HG03558 (cell line): ENCODE data around the gene CASKIN1.

Source experiments
- ATAC-seq: cut with Tn5 transposase; IDR thresholded peaks from one replicate; pipeline ENCODE4 v1.9.1; 2021; ENCODE audit warnings: moderate number of reproducible peaks; ENCODE audit not compliant: unreplicated experiment; ENCODE audit errors: extremely low read depth

CASKIN1 gene

GRCh38 chr16:2178321-2179106 is 17.9 kb downstream of the CASKIN1 start:
- ATAC-seq, result no peak

DNA sequence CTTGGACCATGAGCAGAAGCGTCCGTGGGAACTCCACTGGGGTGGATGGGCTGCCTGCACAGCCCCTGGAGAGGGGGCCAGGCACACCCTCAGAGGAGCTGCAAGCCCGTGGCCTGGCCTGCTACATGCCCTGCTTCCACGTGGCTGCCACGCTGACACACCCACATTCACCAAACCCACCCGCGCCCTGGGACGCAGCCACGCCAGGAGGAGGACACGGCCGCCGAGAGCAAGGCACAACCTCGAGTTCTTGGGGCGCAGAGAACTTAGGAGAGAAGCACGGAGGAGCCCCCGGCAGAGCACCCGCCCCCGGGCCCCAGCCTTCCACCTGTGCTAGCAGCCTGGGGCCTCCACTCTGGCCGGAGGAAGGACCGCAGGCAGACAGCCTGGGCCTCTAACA is 18.8 kb downstream of the CASKIN1 start:
- no peak for ATAC-seq

- no peak for ATAC-seq
These were observed 19.3 kb downstream of the CASKIN1 start for GRCh38 chr16:2177101-2177500.

- ATAC-seq, result no peak
These were observed 20.4 kb downstream of the CASKIN1 start for GRCh38 chr16:2176047-2176446.

- ATAC-seq, result no peak
These were observed 21.0 kb downstream of the CASKIN1 start for GRCh38 chr16:2175454-2175853.

DNA sequence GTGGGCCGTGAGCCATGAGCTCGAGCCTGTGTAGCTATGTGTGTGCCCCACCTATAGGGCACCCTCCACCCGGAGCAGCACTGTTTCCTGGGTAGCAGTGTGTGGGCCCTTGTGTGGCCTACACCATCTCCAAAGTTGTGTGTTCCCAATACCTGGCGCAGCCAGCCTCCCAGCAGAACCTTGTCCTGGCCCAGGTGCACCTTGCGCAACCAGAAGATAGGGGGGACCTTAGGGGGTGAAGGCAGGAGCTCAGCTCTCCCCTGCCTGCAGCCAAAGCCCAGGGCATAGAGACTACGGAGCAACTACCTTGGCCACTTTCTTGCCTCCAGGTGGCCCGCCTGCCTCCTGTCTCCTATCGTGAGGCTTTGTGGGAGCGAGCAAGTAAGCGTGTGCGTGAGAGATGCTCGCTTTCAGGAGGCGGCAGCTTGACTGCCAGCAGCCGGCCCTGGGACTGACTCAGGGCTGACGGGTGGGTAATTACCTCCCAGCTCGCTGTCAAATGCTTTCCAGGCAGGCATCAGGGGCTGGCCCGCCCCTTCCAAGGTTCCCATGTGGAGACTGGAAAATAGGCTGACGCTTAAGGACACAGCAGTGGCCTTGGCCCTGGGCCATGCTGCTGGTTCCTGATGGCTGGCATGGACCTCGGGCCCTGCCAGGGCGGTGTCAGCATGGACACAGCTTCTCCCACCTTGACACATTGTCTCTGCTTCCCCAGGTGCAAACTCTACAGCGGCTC is 21.8 kb downstream of the CASKIN1 start:
- ATAC-seq, result no peak

GRCh38 chr16:2173916-2174315 is 22.5 kb downstream of the CASKIN1 start:
- ATAC-seq, result no peak

- ATAC-seq, result no peak
These were observed 23.0 kb downstream of the CASKIN1 start for GRCh38 chr16:2173366-2173765.

DNA sequence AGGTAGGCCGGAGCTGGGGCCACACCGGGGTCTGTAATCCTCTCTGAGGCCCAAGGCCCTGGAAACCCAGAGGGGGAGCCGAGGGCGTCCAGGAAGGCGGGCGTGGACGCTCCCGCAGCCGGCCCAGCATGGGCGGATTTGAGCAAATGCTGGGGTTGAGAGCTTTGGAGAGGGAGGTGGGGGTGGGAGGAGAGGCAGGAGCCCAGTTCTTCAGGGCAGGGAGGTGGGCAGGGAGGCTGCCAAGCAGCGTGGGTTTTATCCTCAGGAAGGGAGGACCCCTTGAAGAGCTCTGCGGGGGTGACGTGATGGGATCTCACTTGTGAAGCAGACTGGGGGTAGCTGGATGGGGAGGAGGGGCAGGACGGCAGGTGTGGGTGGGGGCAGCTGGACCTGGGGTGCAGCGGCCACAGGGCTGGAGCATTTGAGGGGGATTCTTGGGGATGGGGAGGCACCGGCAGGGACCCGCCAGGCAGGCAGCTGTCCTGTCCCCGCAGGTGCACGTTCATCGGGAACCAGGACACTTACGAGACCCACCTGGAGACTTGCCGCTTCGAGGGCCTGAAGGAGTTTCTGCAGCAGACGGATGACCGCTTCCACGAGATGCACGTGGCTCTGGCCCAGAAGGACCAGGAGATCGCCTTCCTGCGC is 23.6 kb downstream of the CASKIN1 start:
- no peak for ATAC-seq

- no peak for ATAC-seq
These were observed 24.7 kb downstream of the CASKIN1 start for GRCh38 chr16:2171601-2172178.

DNA sequence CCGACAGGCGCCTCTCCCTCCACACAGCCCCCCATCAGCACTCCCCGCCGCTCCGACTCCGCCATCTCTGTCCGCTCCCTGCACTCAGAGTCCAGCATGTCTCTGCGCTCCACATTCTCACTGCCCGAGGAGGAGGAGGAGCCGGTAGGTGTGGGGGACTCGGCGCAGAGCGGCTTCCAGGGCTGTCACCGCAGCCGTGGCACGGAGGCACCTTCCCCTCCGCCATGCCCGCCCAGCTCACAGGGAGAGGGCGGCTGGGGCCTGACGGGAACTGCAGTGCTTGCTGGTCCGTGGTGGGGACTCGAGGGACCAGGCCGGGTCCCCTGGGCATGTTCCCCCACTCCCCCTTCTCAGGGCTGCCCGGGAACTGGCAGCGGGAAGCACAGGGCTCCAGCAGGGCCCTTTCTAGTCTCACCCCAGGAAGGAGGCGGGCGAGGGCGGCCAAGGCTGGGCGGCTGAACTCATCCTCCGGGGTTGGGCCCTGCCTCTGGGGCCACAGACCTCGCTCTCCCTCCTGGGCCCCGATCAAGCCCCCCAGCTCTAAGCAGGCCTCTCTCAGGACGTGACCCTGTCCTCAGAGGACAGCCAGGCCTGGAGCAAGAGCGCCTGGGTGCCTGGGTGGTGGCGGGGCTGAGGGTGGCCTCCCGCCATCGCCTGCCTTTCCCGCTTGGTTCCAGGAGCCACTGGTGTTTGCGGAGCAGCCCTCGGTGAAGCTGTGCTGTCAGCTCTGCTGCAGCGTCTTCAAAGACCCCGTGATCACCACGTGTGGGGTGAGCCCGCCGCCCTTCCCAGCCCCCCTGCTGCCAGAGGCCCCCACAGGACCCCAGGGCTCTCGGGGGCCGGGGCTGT is 25.6 kb downstream of the CASKIN1 start:
- no peak for ATAC-seq

- ATAC-seq, result no peak
These were observed 26.3 kb downstream of the CASKIN1 start for GRCh38 chr16:2170080-2170479.

DNA sequence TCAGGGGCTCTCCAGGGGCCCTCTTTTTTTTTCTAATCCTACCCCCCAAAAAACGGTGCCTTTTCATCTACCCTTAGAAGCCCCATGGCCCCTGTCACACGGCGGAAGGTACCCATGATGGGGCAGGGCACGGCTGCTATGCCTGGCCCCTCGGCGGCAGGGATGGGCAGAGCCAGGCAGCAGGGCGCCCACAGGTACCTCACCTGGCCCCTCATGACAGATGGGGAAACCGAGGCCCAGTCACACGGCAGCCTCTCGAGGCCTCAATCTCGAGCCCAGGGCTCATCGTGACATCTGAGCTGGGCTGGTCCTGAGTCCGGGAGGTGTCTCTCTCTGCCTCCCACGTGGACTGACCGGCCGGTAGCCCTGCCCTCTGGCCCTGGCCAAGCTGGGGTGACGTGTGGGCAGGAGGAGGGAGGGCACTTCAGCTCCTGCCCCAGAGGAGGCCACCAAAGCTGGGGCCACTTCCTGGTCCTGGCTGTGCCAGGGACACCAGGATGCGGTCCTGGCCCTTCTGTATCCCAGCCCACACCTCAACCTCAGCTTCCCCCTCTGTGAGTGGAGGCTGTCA is 29.3 kb downstream of the CASKIN1 start:
- ATAC-seq, result no peak

GRCh38 chr16:2166263-2167067 is 29.9 kb downstream of the CASKIN1 start:
- no peak for ATAC-seq

GRCh38 chr16:2165861-2166260 is 30.5 kb downstream of the CASKIN1 start:
- ATAC-seq, result no peak

DNA sequence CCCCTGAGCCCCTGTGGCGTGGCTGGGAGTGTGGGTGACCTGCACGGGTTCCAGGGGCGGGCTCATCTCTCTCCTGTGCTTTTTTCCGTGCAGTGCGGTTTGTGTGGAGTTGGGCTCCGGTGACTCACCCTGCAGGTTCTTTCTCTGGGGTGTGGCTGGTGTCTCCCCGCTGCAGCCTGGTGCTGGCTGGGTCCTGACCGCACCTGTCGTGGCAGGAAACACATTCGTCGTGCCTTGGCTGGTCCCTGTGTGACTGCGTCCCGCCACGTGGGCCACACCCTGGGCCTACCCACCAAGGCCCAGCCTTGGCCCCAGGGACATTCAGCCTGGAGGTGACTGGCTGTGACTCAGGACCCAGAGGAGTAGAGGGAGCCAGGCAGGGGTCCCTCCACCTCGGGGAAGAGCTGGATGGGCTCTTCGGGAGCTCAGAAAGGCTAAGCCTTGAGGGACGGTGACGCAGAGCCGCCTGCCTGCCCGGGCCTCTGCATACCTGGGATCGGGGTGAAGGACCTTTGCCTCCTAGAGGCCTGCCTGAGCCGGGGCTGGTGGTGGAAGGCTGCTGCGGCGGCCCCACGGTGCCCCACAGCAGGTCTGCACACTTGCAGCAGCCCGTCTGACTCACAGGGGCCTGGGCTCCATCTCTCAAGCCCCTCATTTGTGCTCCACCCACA is 33.1 kb downstream of the CASKIN1 start:
- ATAC-seq, result no peak

DNA sequence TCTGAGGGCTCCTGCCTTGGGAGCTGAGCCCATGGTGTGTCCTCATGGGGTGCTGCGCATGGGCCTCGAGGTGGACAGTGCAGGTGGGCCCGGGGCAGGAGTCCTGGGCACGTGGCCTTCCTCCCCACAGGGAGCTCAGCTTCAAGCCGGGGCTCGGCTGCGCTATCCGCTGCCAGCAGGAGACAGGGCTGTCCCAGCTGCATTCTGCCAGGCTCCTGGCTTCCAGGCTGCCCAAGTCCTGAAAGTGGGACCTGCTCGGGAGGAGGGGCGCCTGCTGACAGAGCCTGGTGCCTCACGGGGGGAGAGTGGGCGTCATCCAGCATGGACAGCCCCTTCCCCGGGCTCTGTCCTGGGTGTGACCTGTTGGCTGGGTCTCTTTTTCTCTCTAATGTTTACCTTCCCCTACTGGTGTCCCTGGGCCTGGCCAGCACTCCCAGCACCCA is 33.7 kb downstream of the CASKIN1 start:
- no peak for ATAC-seq

DNA sequence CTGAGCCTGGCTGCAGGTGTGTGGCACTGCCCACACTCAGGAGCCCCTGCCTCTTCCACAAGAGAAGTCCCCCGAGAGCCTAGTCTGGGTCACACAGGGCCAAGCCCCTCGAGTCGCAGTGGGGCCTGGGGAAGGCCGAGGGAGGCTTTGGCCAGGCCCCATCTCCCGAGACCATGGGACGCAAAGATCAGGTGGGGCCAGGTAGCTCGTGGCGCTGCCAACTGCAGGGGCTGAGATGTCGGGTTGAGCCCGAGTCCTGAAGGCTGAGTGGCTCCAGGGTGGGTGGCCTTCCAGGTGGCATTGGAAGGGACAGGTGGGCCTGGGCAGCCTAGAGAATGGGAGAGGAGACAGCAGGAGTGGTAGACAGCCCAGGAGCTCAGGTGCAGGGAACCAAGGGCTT is 34.5 kb downstream of the CASKIN1 start:
- ATAC-seq, result no peak
